ENCODE results near the gene SLC6A7.

Gene SLC6A7

GRCh38 chr5:150189326-150189725 is 536 bp upstream of the SLC6A7 start:
- TF ChIP-seq CTCF (IDR thresholded peaks at IDR 0.05): no peak
- H3K4me3 ChIP-seq (ENCODE audit: low read depth, low read length): no peak overlapping the region
- no peaks in the 10 kb centered on the region for H3K9me3 ChIP-seq (ENCODE audit: control insufficient read depth, low read length)
- no peak overlapping the region for H2AFZ ChIP-seq
- no peaks in the 10 kb centered on the region for H3K79me2 ChIP-seq
- peaks cover 3% of the 10 kb centered on the region for H3K4me1 ChIP-seq
- H3K27me3 ChIP-seq (ENCODE audit: control insufficient read depth, insufficient read depth, low read length): peaks cover 10% of the 10 kb centered on the region
- H3K4me2 ChIP-seq (ENCODE audit: low read length): no peak overlapping the region
- H3K36me3 ChIP-seq (ENCODE audit: control insufficient read depth, insufficient read depth, low read length): no peaks in the 10 kb centered on the region
- no peak overlapping the region for H3K27ac ChIP-seq
- H3K9ac ChIP-seq: no peak overlapping the region

- Histone ChIP-seq H3K79me2 (no peaks in the 10 kb centered on the region), H3K27me3 (ENCODE audit: control insufficient read depth, insufficient read depth, low read length) (peaks cover 10% of the 10 kb centered on the region), H3K27ac (no peak overlapping the region), H2AFZ (no peak overlapping the region), H3K9me3 (ENCODE audit: control insufficient read depth, low read length) (no peaks in the 10 kb centered on the region), H3K9ac (no peak overlapping the region), H3K4me3 (ENCODE audit: low read depth, low read length) (no peak overlapping the region), H3K4me1 (peaks cover 3% of the 10 kb centered on the region), H3K4me2 (ENCODE audit: low read length) (no peak overlapping the region), H3K36me3 (ENCODE audit: control insufficient read depth, insufficient read depth, low read length) (no peaks in the 10 kb centered on the region)
- TF ChIP-seq CTCF (IDR thresholded peaks at IDR 0.05): no peak
These were observed 679 bp downstream of the SLC6A7 start for GRCh38 chr5:150190503-150190979.

GRCh38 chr5:150190987-150191386 is 1.1 kb downstream of the SLC6A7 start:
- peaks cover 10% of the 10 kb centered on the region for H3K27me3 ChIP-seq (ENCODE audit: control insufficient read depth, insufficient read depth, low read length)
- no peak overlapping the region for H2AFZ ChIP-seq
- H3K27ac ChIP-seq: no peak overlapping the region
- H3K4me2 ChIP-seq (ENCODE audit: low read length): no peak overlapping the region
- peaks cover 3% of the 10 kb centered on the region for H3K4me1 ChIP-seq
- H3K4me3 ChIP-seq (ENCODE audit: low read depth, low read length): no peak overlapping the region
- TF ChIP-seq CTCF (IDR thresholded peaks at IDR 0.05): no peak
- no peak overlapping the region for H3K9ac ChIP-seq
- no peaks in the 10 kb centered on the region for H3K79me2 ChIP-seq
- no peaks in the 10 kb centered on the region for H3K36me3 ChIP-seq (ENCODE audit: control insufficient read depth, insufficient read depth, low read length)
- no peaks in the 10 kb centered on the region for H3K9me3 ChIP-seq (ENCODE audit: control insufficient read depth, low read length)

GRCh38 chr5:150192462-150192861 is 2.6 kb downstream of the SLC6A7 start:
- H3K4me3 ChIP-seq (ENCODE audit: low read depth, low read length): no peak overlapping the region

More at GRCh38 chr5:150192462-150192861, 2.6 kb downstream of the SLC6A7 start:
- Histone ChIP-seq H3K4me1 (peaks cover 3% of the 10 kb centered on the region), H3K9me3 (ENCODE audit: control insufficient read depth, low read length) (no peaks in the 10 kb centered on the region), H3K4me2 (ENCODE audit: low read length) (no peak overlapping the region), H3K27me3 (ENCODE audit: control insufficient read depth, insufficient read depth, low read length) (peaks cover 10% of the 10 kb centered on the region), H3K9ac (no peak overlapping the region), H3K79me2 (no peaks in the 10 kb centered on the region), H3K36me3 (ENCODE audit: control insufficient read depth, insufficient read depth, low read length) (no peaks in the 10 kb centered on the region), H3K27ac (no peak overlapping the region), H2AFZ (no peak overlapping the region)
- TF ChIP-seq CTCF (IDR thresholded peaks at IDR 0.05): no peak

All from parathyroid adenoma (tissue), 2 donors.